Right lobe of liver (tissue), 6 donors: ENCODE data around the gene GAPDH. TPM values are rescaled to one million over a fixed set of nuclear protein-coding genes. Genes with fewer than 3 reads are reported as not detected.

Experiments used
- ATAC-seq, 4 donors: fragments of 200-7000 bp; cut with Tn5 transposase; one replicate each; pipeline ENCODE4 v1.9.1; 2020; ENCODE audit warnings: mild to moderate bottlenecking in 4 of 4, moderate library complexity in 4 of 4
- DNase-seq, 3 donors: peaks; one replicate each; pipeline ENCODE4 v3.0.0-alpha.2; 2020
- H3K27ac ChIP-seq, 3 donors: fragments of 200-600 bp; one replicate each; pipeline ENCODE4 v1.8.0; 2022
- H3K27me3 ChIP-seq, 2 donors: fragments of 200-600 bp; one replicate each; pipeline ENCODE4 v1.8.0; 2022
- H3K36me3 ChIP-seq, 4 donors: fragments of 200-600 bp; sonication (generic) in 1 of 4; one replicate each; pipeline versions ENCODE4 v1.5.1 to v1.8.0; 2017 to 2022; ENCODE audit warnings: control low read depth in 1 of 4
- H3K4me1 ChIP-seq, 4 donors: fragments of 200-600 bp; sonication (generic) in 1 of 4; one replicate each; pipeline versions ENCODE4 v1.5.1 to v1.8.0; 2017 to 2022; ENCODE audit warnings: control low read depth in 1 of 4
- H3K4me3 ChIP-seq, 3 donors: fragments of 200-600 bp; one replicate each; pipeline ENCODE4 v1.8.0; 2022
- H3K9me3 ChIP-seq, 4 donors: fragments of 200-600 bp; sonication (generic) in 1 of 4; one replicate each; pipeline versions ENCODE4 v1.5.1 to v1.8.0; 2017 to 2022; ENCODE audit warnings: control low read depth in 1 of 4
- CTCF ChIP-seq, 4 donors: fragments of 200-600 bp in 3 of 4; fragments of 450-650 bp in 1 of 4; IDR thresholded peaks; one replicate each; pipeline versions ENCODE4 v1.5.1 to v1.8.0; 2016 to 2022; ENCODE audit warnings: antibody characterized with exemption in 4 of 4, mild to moderate bottlenecking in 2 of 4
- POLR2A ChIP-seq: fragments of 450-650 bp; IDR thresholded peaks from one replicate; pipeline ENCODE4 v1.6.1; 2017; ENCODE audit warnings: antibody characterized with exemption, mild to moderate bottlenecking
- WGBS: methylation state at CpG from one replicate; pipeline ENCODE4 v1.1.6; 2018; ENCODE audit warnings: low coverage, low lambda C conversion rate; ENCODE audit not compliant: insufficient coverage; ENCODE audit errors: missing lambda C conversion rate; 5-methylcytosine and 5-hydroxymethylcytosine counted together
- intact Hi-C, 2 donors: fragments of 100-400 bp; cut with DNase I; formaldehyde crosslinking; loops; one replicate each; pipeline versions ENCODE4 v1.11.2 to v1.14.1; 2022
- total RNA-seq, 6 experiments: library from RNA; depleted of rRNA in 2 of 6; stranded (reverse); fragments of >200 nt in 2 of 6; fragmentation: NEBNext Ultra II Directional in 3 of 6; extraction: Animal tissue kit (Norgen Biotek cat#: 25700) in 3 of 6; gene quantifications; one replicate each; pipeline versions ENCODE4 v1.1.0 to v1.2.4, GENCODE V29; 2016 to 2023
- donor health status: DM: no; HTN: yes; CAD: no.
- donor health status: DM: no; HTN: no; CAD: no.
- donor health status: DM: no; HTN: no; CAD: no.
- donor health status: DM: no; HTN: yes; CAD: no.
- donor health status: DM: no; HTN: yes; CAD: no.

Gene GAPDH
- total RNA-seq, 6 experiments from 2014 or later = 788 to 3,247 (median 1,580) TPM

GRCh38 chr12:6526766-6527525, 7.4 kb upstream of the GAPDH start:
- no peaks in the 10 kb centered on the region for H3K9me3 ChIP-seq
- no peaks in the 10 kb centered on the region for H3K27me3 ChIP-seq
- WGBS = 95% methylated on average over 10 of the region's 19 CpGs
- no peak overlapping the region for H3K27ac ChIP-seq
- peaks cover 0 to 84% (median 21%) of the 10 kb centered on the region in 4 donors for H3K36me3 ChIP-seq
- TF ChIP-seq CTCF (IDR thresholded peaks at IDR 0.05) = no peak
- no peak for TF ChIP-seq POLR2A
- no peak overlapping the region for H3K4me3 ChIP-seq
- intact Hi-C loops = no loop called here
- H3K4me1 ChIP-seq = peaks cover 0 to 7% (median 3%) of the 10 kb centered on the region in 4 donors
- no peak for ATAC-seq
- no peak for DNase-seq

GRCh38 chr12:6527711-6528110, 6.6 kb upstream of the GAPDH start:
- Histone ChIP-seq H3K4me3 (no peak overlapping the region), H3K9me3 (no peaks in the 10 kb centered on the region), H3K27me3 (no peaks in the 10 kb centered on the region), H3K27ac (no peak overlapping the region), H3K4me1 (peaks cover 0 to 15% (median 8%) of the 10 kb centered on the region in 4 donors), H3K36me3 (peaks cover 0 to 76% (median 18%) of the 10 kb centered on the region in 4 donors)
- DNase-seq (no peak), ATAC-seq (no peak)
- no peak for TF ChIP-seq POLR2A
- no peak for TF ChIP-seq CTCF (IDR thresholded peaks at IDR 0.05)
- intact Hi-C loops = no loop called here
- 100% methylated on average over 4 of the region's 4 CpGs for WGBS

- WGBS = 80% methylated on average over 13 of the region's 17 CpGs
Measured at GRCh38 chr12:6528539-6529235, 5.6 kb upstream of the GAPDH start.

GRCh38 chr12:6529291-6529737, 5.0 kb upstream of the GAPDH start:
- H3K27me3 ChIP-seq = no peaks in the 10 kb centered on the region
- H3K4me3 ChIP-seq = no peak overlapping the region
- TF ChIP-seq POLR2A (no peak), CTCF (IDR thresholded peaks at IDR 0.05) (no peak)
- H3K9me3 ChIP-seq = no peaks in the 10 kb centered on the region
- H3K4me1 ChIP-seq = peaks cover 0 to 20% (median 10%) of the 10 kb centered on the region in 4 donors
- ATAC-seq = no peak
- 100% methylated on average over 3 of the region's 9 CpGs for WGBS
- H3K27ac ChIP-seq = no peak overlapping the region
- DNase-seq = no peak
- intact Hi-C loops = no loop called here
- H3K36me3 ChIP-seq = peaks cover 0 to 63% (median 17%) of the 10 kb centered on the region in 4 donors

More at GRCh38 chr12:6528539-6529235, 5.6 kb upstream of the GAPDH start:
- Histone ChIP-seq H3K27ac (no peak overlapping the region), H3K27me3 (no peaks in the 10 kb centered on the region), H3K4me3 (no peak overlapping the region), H3K4me1 (peaks cover 0 to 20% (median 10%) of the 10 kb centered on the region in 4 donors), H3K36me3 (peaks cover 0 to 68% (median 17%) of the 10 kb centered on the region in 4 donors), H3K9me3 (no peaks in the 10 kb centered on the region)
- ATAC-seq = no peak
- TF ChIP-seq POLR2A (no peak), CTCF (IDR thresholded peaks at IDR 0.05) (no peak)
- DNase-seq = no peak
- intact Hi-C loops = no loop called here
